ENCODE results near the gene NRAP. TPM values are rescaled to one million over a fixed set of nuclear protein-coding genes. Genes with fewer than 3 reads are reported as not detected.

Gene NRAP
- total and polyA plus RNA-seq, 10 of the 15 experiments (the other 5 are each of a cell fraction or from before 2014, with no cell fraction given), result not detected

- TF ChIP-seq E2F8 (IDR thresholded peaks at IDR 0.05; ENCODE audit: low read depth, partially characterized antibody) (no peak), IKZF2 (IDR thresholded peaks at IDR 0.05) (peak; percentile 89 to 93), ATF2 (IDR thresholded peaks at IDR 0.05; ENCODE audit: low read length) (peak; percentile 94)
Observed at GRCh38 chr10:113681533-113682470, 18.0 kb upstream of the NRAP start (continued).

Data from GM12878 (cell line).